Astrocyte (in vitro differentiated cells and primary cell): ENCODE data around the gene AIM2. TPM values are rescaled to one million over a fixed set of nuclear protein-coding genes. Genes with fewer than 3 reads are reported as not detected.

Experiments
- total RNA-seq: library from RNA; stranded (reverse); gene quantifications from 2 replicates; pipeline ENCODE4 v1.2.1, GENCODE V29; 2021

The AIM2 gene
- total RNA-seq, 1 donor from 2014 or later: 1.3 TPM

Other genes with a start within 250 kb of the AIM2 start
- gene MNDA, start 245.4 kb downstream of the AIM2 start, total RNA-seq: not detected in 2 replicates
- not detected in 2 replicates for gene PYHIN1, start 145.2 kb downstream of the AIM2 start, total RNA-seq
- gene IFI16, start 66.9 kb downstream of the AIM2 start, total RNA-seq: 109 and 125 TPM in 2 replicates
- 18.2 and 26.2 TPM in 2 replicates for gene CADM3, start 94.8 kb upstream of the AIM2 start, total RNA-seq
- 0.67 and 1.00 TPM in 2 replicates for gene ACKR1, start 128.1 kb upstream of the AIM2 start, total RNA-seq
- gene FCER1A, start 225.6 kb upstream of the AIM2 start, total RNA-seq: not detected in 2 replicates